Measurements from ENCODE around the gene TADA1. TPM values are rescaled to one million over a fixed set of nuclear protein-coding genes. Genes with fewer than 3 reads are reported as not detected.

TADA1 gene
- total RNA-seq, 1 experiment from 2014 or later, result 16.0 TPM

DNA sequence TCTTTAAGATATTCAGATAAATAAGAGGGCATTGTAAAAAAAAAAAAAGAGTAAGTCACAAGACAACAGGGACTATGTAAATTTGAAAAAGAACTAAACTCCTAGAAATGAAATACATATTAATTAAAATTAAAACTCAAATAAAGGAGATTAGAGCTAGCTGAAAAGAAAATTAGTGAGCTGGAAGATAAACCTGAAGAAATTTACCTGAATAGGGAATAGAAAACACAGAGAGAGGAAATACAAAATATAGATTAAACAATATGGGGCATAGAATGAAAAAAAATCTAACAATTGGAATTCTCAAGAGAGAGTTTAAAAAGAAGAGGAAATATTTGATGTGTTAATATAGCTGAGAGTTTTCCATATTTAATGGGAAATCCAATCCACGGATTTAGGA, 35.6 kb upstream of the TADA1 start:
- BruUV-seq (replicated peaks), result no TSS peak
- no peaks in the 10 kb centered on the region for H3K9me3 ChIP-seq (ENCODE audit: control insufficient read depth in 1 of 2, insufficient read depth in 1 of 2, low read depth in 1 of 2, low read length in 2 of 2)
- no peak overlapping the region for H3K27ac ChIP-seq (ENCODE audit: low read depth, low read length)
- POLR2A ChIA-PET, result interaction anchor here (0.7 kb wide), 1 partner anchor 146 kb away, joined by 3 read pairs; no protein-coding TSS in a partner anchor
- no peaks in the 10 kb centered on the region for H3K36me3 ChIP-seq (ENCODE audit: control insufficient read depth in 1 of 2, insufficient read depth in 2 of 2, low read length in 2 of 2)
- no peaks in the 10 kb centered on the region for H3K9me2 ChIP-seq (ENCODE audit: insufficient read depth)
- peaks cover 0 to 37% of the 10 kb centered on the region in 2 experiments; a peak in 3 of 4 replicates for H3K4me1 ChIP-seq (ENCODE audit: control insufficient read depth in 1 of 2, insufficient read depth in 2 of 2, low read length in 2 of 2)
- no peak overlapping the region for H3K4me2 ChIP-seq (ENCODE audit: low read length)
- RAD21 ChIA-PET (ENCODE audit: low non-redundant PET in 1 of 2, low total read pairs in 2 of 2, uncharacterized antibody in 2 of 2, unreplicated experiment in 2 of 2), result interaction anchor here in 1 of 2 experiments (2.7 kb wide), 1 partner anchor 145 kb away, joined by 18 read pairs; no protein-coding TSS in a partner anchor
- H3K4me3 ChIP-seq (replicated peaks in 1 of 2; ENCODE audit: low read depth in 1 of 2, low read length in 2 of 2), result no peak overlapping the region
- peak overlapping the region; percentile 16 for H2AFZ ChIP-seq (ENCODE audit: low read depth, low read length, poor library complexity, severe bottlenecking)
- ATAC-seq (no peak), DNase-seq (ENCODE audit: low read depth, low spot score) (no peak)
- TF ChIP-seq TCF7L2 (IDR thresholded peaks at IDR 0.05; ENCODE audit: borderline replicate concordance, extremely low read depth, insufficient read depth, insufficient read length) (no peak), JUND (IDR thresholded peaks at IDR 0.05) (no peak), ZFX (IDR thresholded peaks at IDR 0.05) (no peak), SRF (IDR thresholded peaks at IDR 0.05; ENCODE audit: low read depth) (no peak), POLR2AphosphoS5 (IDR thresholded peaks at IDR 0.05; ENCODE audit: low read depth, low read length) (no peak), FOSL1 (IDR thresholded peaks at IDR 0.05; ENCODE audit: low read depth) (no peak), EGR1 (IDR thresholded peaks at IDR 0.05; ENCODE audit: low read depth) (no peak), REST (IDR thresholded peaks at IDR 0.05; ENCODE audit: low read depth) (no peak), ZNF274 (IDR thresholded peaks at IDR 0.05; ENCODE audit: low read depth, low read length) (no peak), POLR2A (IDR thresholded peaks at IDR 0.05; ENCODE audit: borderline replicate concordance, extremely low read depth, insufficient read depth, insufficient read length) (no peak)
- TF ChIP-seq, protein P1, sequence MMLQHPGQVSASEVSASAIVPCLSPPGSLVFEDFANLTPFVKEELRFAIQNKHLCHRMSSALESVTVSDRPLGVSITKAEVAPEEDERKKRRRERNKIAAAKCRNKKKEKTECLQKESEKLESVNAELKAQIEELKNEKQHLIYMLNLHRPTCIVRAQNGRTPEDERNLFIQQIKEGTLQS (IDR thresholded peaks at IDR 0.05), result no peak
- no peak overlapping the region for H3K9ac ChIP-seq (ENCODE audit: low read length)
- H4K20me1 ChIP-seq (ENCODE audit: insufficient read depth), result no peaks in the 10 kb centered on the region
- no peaks in the 10 kb centered on the region for H3K27me3 ChIP-seq (ENCODE audit: insufficient read depth, low read length)
- H3K79me2 ChIP-seq (ENCODE audit: insufficient read depth, low read length), result no peaks in the 10 kb centered on the region
- CTCF ChIA-PET, result interaction anchor here (1.5 to 7.0 kb wide), 2 partner anchors 149 to 309 kb away, joined by 4 to 324 read pairs; partner anchors contain the start of gene POU2F1
- intact Hi-C loops (cut with micrococcal nuclease), result no loop called here
